GM18526 (cell line): Measurements from ENCODE around the gene AQP7.

Experiments
- POLR2A ChIP-seq: IDR thresholded peaks from 3 replicates; pipeline ENCODE4 v1.6.1; 2011; ENCODE audit not compliant: insufficient read length; ENCODE audit errors: extremely low read depth

The AQP7 gene

GRCh38 chr9:33438926-33439680 lies 36.7 kb upstream of the AQP7 start:
- no peak for TF ChIP-seq POLR2A

DNA sequence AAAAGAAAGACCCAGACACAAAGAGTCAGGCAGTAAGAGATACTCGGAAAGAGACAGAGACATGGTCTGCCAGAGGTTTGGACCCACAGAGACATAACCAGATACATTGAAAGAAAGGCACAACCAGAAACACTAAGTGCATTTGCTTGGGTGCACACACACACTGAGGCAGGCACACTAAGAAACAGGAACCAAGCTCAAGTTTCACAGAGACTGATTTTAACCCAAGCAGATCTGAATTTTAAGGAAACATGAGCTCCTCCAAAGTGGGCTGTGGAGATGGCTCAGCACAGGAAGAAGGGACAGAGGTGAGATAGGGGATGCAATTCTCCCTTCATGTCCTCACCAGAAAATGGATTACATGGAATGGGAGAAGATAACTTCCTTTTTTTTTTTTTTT lies 35.5 kb upstream of the AQP7 start:
- no peak for TF ChIP-seq POLR2A

- TF ChIP-seq POLR2A, result no peak
These were observed 34.8 kb upstream of the AQP7 start for GRCh38 chr9:33437205-33437604.

DNA sequence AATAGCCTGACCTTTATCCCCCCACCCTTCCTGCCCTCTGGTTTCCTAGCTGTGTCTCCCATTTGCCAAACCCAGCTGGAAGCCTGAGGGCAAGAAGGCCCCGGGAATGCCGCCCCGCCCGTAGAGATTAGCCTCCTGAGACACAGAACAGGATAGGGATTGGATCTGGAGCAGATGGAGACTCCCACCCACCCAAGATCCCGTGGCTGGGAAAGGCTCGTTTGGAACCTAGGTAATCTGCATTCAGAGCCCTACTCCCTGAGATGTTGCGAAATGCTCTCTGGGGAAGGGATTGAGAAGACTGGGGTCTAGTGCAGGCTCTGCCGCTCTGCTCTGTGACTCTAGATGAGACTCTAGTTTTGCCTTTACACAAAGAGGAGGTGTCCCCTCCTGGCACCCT lies 34.1 kb upstream of the AQP7 start:
- TF ChIP-seq POLR2A, result no peak

DNA sequence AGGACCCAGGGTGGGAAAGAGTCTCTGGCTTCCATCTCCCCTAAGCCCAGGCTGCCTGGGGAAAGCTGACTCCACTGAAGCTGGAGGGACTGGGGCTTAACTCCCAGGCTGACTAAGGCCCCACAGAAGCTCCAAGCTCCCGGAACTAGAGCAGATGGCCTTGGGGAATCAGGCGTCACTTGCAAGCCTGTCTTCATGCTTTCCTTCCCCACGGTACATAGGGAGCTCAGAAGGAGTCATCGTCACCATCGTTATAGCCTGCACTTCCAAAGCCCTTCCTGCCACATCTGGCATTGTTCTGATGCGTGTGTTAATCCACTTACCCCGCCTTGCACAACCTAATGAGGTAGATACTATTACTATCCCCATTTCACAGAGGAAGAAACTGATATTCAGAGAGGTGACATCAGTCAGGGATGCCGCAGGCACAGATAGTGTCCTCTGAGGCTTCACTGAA lies 33.5 kb upstream of the AQP7 start:
- TF ChIP-seq POLR2A, result no peak

GRCh38 chr9:33434317-33435105 lies 32.1 kb upstream of the AQP7 start:
- no peak for TF ChIP-seq POLR2A

DNA sequence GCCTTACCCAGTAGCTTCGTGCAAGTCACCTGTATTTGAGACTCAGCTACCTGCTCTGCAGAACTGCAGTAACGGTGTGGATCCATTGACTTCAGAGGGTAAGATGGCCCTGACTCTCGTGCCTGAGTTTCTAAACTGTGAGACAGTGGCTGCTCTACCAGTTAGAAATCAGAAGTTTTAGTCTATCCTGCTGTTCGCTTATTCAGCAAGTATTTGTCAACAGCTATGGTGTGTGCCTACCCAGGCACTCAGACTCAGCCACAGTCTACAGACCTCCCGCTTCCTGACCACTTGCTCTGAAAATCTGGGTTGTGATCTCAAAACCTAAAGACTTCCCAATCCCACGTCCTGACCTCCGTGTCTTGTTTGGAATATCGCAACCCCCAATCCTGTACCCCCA lies 31.5 kb upstream of the AQP7 start:
- no peak for TF ChIP-seq POLR2A

DNA sequence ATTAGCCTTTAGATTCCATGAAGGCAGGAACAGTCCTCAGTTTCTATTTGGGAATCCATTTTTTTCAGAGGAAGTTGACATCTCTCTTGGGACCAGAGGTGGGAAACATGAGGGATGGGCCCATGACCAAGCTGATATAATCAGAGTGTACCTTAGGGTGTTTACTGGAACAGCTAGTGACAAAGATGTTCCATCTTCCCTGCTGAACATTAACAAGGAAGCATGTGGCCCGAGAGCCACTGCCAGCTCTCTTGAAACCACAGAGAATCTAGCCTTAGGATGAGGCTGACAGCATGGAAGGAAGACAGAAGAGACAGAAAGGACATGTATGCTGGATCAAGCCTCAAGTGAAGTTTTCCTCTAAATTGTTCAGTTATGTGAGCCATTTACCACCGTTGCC lies 29.1 kb upstream of the AQP7 start:
- no peak for TF ChIP-seq POLR2A

DNA sequence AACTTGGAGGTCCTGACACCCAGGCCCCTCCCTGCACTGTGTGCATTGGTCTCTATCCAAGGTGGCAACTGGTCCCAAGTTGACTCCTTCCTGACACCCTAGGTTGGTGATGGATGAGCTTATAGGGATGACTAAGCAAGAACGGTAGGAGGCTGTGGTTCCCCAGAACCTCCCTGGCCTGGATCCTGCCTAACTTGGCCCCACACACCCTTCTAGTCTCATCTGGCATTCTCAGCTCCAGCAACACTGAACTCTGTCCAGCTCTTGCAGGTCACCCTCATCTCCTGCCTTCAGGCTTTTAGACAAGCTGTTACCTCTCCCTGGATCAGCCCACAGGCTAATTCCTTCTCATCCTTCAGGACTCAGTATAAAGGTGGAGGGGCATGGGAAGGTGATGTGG lies 28.6 kb upstream of the AQP7 start:
- TF ChIP-seq POLR2A, result no peak

GRCh38 chr9:33429256-33429985 lies 27.1 kb upstream of the AQP7 start:
- no peak for TF ChIP-seq POLR2A

- no peak for TF ChIP-seq POLR2A
These were observed 24.5 kb upstream of the AQP7 start for GRCh38 chr9:33426843-33427293.

GRCh38 chr9:33425128-33425533 lies 22.8 kb upstream of the AQP7 start:
- no peak for TF ChIP-seq POLR2A

DNA sequence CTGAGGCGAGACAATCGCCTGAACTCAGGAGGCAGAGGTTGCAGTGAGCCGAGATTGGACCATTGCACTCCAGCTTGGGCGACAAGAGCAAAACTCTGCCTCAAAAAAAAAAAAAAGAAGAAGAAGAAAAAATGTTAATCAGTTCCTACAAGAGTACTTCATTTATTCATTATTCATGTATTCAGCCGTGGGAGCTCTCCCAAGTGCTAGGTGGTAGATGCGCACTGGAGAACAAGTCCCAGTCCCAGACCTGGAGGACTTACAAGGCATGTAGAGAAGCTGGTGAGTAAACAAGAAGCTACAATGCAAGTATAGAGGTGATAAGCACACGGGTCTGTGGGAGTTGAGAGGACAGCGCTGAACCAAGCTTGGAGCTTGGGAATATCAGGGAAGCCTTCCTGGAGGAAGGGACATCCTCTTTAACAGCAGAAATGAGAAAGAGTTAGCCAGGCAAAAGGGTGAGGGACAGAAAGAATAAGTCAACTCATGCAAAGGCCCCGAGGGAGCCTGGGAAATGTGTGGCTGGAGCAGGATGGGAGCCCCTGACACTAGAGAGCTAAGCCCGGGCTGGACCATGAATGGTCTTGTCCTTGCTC lies 17.4 kb upstream of the AQP7 start:
- no peak for TF ChIP-seq POLR2A

DNA sequence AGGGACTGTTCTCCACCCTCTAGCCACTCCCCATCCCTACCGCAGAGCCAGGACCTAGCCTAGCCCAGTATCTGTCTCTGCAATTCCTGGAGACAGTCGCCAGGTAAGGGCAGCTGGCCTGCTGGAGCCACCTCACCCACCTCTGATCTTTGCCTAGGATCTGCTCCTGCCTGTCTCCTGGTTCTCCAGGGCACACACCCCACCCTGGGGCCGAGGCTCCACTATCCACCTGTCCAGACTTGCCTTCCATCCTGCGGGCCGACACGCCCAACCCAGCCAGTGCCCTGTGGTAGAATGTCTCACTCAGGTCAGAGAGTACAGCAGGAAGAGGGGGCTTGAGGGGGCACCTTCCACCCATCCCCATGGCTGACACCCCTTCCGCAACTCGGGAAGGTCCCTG lies 15.7 kb upstream of the AQP7 start:
- no peak for TF ChIP-seq POLR2A

GRCh38 chr9:33416996-33417395 lies 14.6 kb upstream of the AQP7 start:
- TF ChIP-seq POLR2A, result no peak
